C1 segment of cervical spinal cord (tissue), 14 donors: Measurements from ENCODE around the gene GULP1.
A peak's percentile ranks its signal among the peaks of the same experiment; 100 is the strongest.
"Not testable (repeated sequence)": the region's sequence is repeated elsewhere in the genome, so short reads cannot be mapped to it uniquely, and the experiment has no call there.

Source experiments
- DNase-seq, 14 donors: peaks; one replicate each; lab custom pipeline; 2025; lab: John Stamatoyannopoulos, UW

GULP1 gene

DNA sequence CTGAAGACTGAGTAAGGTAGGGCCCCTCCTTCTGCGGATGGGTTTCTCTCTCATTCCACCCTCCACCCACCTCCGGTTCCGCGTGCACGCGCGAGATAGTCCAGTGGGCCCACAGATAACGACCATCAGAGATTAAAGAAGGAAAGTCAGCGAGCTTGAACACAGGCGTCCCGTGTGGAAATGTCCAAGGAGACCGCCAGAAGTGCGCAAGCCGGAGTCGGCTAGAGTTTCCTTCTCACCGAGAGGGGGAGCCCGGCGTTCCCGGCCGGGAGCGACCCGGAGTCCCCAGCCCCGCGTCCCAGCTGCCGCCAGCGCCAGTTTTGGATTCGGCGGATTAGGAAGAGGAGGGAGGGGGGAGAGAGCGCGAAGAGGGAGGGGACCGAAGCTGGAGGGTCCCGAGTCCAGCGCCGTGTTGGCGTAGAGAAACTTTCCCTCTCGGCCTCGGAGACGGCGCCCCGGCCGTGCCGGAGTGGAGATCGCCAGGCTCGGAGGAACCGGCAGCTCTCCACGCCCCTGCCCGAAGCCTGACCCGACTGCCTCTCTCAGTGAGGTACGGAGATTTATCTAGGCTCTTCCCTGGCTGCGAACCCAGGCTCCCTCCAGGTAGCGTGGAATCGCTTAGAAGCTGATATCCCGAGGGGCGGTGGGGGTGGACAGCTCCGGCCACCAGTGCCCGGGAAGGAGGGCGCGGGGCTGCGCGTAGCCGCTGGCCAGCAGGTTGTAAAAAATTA is at the start of gene GULP1:
TSS of gene GULP1 (plus strand) at position 258 of the 731 bp plus-strand sequence. CDS start 185,829 bp downstream, outside the sequence.
- DNase-seq: peak in 11 of 14 donors; percentile 5 to 70 (median 45)

- no peak for DNase-seq
These were observed 48.3 kb upstream of the GULP1 start for GRCh38 chr2:188243381-188243780.

DNA sequence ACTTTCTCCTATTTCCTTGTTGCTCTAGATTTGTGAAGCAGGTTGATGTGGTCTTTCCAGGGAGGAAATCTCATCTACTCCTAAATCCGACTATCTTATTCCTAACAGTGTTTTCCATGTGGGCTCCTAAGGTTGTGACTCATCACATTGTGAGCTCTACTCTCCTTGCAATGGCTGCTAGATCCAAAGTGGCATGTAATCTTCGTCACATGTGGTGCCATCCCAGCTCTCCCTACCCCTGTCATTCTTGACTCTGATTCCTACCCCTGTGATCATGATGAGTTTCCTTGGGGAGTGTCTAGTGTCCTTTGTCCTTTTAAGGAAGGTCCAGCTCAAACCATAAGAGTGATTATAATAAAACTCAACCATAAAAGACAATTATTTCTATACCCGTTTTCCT is 47.3 kb upstream of the GULP1 start:
- no peak for DNase-seq

DNA sequence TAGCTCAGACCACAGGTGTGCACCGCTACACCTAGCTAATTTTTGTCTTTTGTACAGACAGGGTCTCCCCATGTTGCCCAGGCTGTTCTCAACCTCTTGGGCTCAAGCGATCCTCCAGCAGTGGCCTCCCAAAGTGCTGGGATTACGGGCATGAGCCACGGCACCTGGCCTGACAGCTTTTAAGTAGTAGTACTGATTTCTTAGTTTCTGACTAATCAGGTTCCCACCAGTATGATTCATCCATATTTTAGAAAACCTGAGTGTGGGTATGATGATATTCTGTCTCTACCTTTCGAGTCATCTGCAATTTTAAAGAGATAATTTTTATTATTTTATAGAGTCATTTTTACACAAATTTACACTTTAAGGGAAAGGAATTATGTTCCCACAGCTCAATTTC is 46.4 kb upstream of the GULP1 start:
- DNase-seq: no peak

DNA sequence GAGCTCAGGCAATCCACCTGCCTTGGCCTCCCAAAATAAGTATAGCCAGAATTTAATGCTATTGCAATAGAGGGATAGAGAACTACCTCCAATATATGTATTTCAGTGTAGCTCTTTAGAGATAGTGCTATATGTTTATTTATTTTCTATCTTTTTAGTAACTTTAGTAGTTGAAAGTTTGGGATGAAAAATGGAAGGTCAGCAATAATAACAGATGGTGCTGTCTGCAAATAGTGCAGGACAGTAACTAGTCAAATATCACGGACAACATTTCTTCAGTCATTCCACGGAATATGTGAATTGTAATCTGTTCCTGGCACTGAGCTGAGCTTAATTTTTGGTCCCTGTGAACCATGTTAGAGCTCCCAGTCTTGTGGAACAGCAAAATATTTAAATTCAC is 43.2 kb upstream of the GULP1 start:
- no peak for DNase-seq

- DNase-seq: no peak
These were observed 40.6 kb upstream of the GULP1 start for GRCh38 chr2:188251034-188251433.

DNA sequence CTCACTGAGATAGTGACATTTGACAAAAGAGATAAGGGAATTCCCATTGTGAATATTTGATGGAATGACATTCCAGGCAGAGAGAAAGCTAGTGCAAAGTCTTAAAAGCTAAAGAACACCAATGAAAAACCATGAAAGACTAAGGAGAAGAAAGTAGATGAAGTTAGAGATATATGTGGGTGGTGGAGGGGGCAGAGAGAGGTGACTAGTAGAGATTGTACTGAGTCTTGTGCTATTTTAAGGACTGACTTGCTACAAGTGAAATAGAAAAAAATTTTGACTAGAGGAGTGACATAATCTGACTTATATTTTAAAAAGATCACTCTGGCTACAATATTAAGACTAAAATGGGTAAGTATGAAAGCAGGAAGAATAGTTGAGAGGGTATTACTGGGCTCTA is 35.3 kb upstream of the GULP1 start:
- no peak for DNase-seq

GRCh38 chr2:188265315-188265714 is 26.4 kb upstream of the GULP1 start:
- DNase-seq: no peak

DNA sequence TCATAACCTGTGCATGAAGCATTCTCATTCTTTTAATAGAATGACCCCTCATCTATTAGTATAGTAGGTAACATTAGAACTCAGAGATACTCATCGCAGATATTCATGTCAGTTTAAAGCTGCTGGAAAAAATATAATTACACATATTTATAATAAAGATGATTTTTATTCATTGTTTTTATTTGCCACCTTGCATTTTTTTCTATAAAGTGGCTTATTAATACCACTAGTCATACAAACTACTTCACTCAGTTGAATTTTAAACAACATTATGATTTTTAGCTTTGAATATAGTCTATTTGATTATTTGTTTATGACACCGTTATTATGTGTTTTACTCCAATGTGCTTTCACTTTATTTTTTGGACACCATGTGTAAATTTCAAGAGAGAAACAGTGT is 23.9 kb upstream of the GULP1 start:
- DNase-seq: no peak

- no peak for DNase-seq
These were observed 22.7 kb upstream of the GULP1 start for GRCh38 chr2:188269004-188269403.

GRCh38 chr2:188272121-188272520 is 19.6 kb upstream of the GULP1 start:
- no peak for DNase-seq

DNA sequence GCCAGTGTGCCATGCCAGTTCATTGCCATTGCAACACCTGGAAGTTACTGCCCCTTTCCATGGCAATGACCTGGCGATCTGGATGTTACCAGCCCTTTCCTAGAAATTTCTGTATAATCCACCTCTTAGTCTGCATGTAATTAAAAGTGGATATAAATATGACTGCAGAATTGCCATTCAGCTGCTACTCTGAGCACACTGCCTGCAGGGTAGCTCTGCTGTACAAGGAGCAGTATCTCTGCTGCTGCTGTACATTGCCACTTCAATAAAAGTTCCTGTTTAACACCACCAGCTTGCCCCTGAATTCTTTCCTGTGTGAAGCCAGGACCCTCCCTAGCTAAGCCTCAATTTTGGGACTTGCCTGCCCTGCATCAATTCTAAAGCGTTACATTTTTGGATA is 17.4 kb upstream of the GULP1 start:
- DNase-seq: no peak

- no peak for DNase-seq
These were observed 15.4 kb upstream of the GULP1 start for GRCh38 chr2:188276255-188276654.

GRCh38 chr2:188277786-188278185 is 13.9 kb upstream of the GULP1 start:
- DNase-seq: no peak

DNA sequence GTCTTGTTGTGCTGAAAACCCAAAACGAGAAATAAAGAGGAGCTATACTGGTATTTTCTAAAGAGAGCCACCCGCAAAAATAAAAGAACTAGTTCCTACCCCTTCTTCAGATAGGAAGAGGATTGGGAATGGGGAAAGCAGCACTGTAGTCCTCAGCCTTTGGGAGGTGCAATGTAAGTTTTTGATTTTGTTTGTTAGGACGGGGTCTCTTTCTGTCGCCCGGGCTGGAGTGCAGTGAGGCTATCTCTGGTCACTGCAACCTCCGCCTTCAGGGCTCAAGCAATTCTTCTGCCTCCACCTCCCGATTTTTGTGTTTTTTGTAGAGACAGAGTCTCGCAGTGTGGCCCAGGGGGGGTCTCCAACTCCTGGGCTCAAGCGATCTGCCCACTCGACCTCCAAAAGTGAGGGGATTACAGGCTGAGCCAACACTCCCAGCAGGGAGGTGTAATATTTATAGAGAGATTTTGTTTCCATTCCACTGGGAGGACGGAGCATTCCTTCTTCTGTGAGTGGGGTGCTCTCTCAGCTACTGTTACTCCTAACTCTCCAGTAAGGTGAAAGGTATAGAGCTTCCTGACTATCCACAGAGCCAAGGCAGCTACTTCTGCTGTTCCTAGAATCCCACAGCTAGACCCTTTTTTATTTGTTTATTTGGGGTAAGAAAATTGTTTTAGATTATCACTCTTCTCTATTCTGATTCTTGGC is 13.1 kb upstream of the GULP1 start:
- DNase-seq: no peak

DNA sequence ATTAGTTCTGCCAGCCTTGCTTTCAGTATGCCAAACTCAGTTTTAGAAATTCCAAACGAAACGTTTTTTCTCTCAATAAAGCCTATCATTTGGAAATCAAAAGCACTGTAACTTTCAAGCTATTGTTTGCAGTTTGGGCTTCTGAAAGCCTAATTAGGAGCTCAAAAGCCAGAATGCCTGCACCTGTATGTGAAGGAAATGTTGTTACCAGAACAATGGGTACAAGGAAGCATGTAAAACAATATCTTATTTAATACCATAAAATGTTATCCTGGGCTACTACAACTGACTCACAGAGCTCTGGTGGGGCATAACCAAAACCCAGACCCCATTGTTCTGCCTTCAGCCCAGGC is 12.6 kb upstream of the GULP1 start:
- DNase-seq: no peak

- no peak for DNase-seq
These were observed 10.9 kb upstream of the GULP1 start for GRCh38 chr2:188280811-188281222.

- DNase-seq: no peak
These were observed 8.8 kb upstream of the GULP1 start for GRCh38 chr2:188282907-188283306.

- not testable (repeated sequence) for DNase-seq
These were observed 7.4 kb upstream of the GULP1 start for GRCh38 chr2:188284251-188284650.

- DNase-seq: no peak
These were observed 6.6 kb upstream of the GULP1 start for GRCh38 chr2:188285049-188285448.

GRCh38 chr2:188285774-188286173 is 5.9 kb upstream of the GULP1 start:
- no peak for DNase-seq

- peak in 1 of 14 donors; percentile 18 for DNase-seq
These were observed 495 bp upstream of the GULP1 start for GRCh38 chr2:188291142-188291616.
